HG03354 (cell line): ENCODE measurements around the gene NACA.

Source experiments
- ATAC-seq: cut with Tn5 transposase; IDR thresholded peaks from one replicate; pipeline ENCODE4 v1.9.1; 2021; ENCODE audit warnings: mild to moderate bottlenecking; ENCODE audit not compliant: unreplicated experiment, poor library complexity, severe bottlenecking

Gene NACA

GRCh38 chr12:56695327-56696101 is 29.6 kb downstream of the NACA start:
- ATAC-seq = no peak

GRCh38 chr12:56694161-56694560 is 30.9 kb downstream of the NACA start:
- ATAC-seq = no peak

DNA sequence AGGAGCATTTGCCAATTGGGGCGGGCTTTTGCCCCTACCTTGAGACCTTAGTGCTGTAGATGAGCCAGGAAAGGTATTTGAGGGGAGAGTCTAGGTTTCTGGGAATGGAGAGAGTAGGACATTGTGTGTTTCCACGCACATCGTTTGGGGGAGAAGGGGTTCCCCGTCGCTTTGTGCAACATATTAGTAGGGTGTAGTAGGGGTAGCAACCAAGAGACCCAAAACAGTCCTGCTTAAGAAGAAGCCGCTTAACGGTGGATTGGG is 36.3 kb downstream of the NACA start:
- ATAC-seq = no peak

DNA sequence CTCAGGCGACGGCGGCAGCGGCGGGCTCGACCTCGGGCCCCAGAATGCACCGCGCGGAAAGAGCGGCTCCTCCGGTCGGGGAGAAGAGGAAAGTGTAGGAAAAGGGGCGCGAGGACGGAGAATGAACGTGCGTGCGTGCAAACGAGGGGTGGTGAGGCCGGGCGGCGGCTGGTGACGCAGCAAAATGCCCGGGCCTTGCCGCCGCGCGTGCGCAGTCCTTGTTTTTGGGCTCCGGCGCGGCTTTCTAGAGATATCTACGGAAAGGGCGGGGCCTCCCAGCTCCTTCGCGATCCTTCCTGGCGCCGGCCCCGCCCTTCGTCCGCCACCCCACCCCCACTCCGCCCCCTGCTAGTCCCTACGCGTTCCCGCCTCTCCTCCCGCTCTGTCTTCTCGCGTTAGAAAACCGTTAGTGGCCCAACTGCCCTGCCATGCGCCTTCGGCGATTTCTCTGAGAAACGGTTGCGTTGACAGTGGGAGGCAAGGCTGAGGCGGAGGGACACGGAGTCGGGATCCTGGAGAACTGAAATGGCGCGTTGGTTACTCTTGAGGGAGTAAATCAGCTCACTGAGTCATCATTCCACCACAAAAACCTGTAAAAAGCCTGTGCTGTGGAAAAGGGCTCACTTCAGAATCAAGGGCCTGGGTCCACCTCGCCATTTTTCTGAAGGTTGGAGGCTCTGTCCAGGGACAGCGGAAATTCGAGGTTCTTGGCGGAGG is 36.8 kb downstream of the NACA start, which contains the start of gene PTGES3:
Gene PTGES3 (minus strand): TSS at position 156 of the 717 bp plus-strand sequence. CDS start 285 bp downstream, outside the sequence.
- ATAC-seq = peak; percentile 69

GRCh38 chr12:56687223-56688128 is 37.6 kb downstream of the NACA start:
- peak; percentile 36 for ATAC-seq

- ATAC-seq = no peak
Measured at GRCh38 chr12:56684745-56685359, 40.2 kb downstream of the NACA start.

DNA sequence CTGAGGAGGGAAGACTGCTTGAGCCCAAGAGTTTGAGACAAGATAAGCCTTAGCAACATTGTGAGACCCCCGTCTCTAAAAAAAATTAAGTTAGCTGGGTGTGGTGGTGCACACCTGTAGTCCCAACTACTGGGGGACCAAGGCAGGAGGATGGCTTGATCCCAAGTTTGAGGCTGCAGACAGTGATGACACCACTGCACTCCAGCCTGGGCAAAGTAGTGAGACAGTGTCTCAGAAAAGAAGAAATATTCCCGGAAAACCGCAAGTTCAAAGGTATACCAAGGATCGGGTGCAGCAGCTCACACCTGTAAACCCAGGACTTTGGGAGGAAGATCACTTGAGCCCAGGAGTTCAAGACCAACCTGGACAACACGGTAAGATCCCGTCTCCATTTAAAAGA is 42.8 kb downstream of the NACA start:
- no peak for ATAC-seq

GRCh38 chr12:56679883-56680575 is 45.1 kb downstream of the NACA start:
- no peak for ATAC-seq

GRCh38 chr12:56678852-56679251 is 46.2 kb downstream of the NACA start:
- ATAC-seq = no peak

GRCh38 chr12:56677680-56678079 is 47.4 kb downstream of the NACA start:
- peak; percentile 75 for ATAC-seq

DNA sequence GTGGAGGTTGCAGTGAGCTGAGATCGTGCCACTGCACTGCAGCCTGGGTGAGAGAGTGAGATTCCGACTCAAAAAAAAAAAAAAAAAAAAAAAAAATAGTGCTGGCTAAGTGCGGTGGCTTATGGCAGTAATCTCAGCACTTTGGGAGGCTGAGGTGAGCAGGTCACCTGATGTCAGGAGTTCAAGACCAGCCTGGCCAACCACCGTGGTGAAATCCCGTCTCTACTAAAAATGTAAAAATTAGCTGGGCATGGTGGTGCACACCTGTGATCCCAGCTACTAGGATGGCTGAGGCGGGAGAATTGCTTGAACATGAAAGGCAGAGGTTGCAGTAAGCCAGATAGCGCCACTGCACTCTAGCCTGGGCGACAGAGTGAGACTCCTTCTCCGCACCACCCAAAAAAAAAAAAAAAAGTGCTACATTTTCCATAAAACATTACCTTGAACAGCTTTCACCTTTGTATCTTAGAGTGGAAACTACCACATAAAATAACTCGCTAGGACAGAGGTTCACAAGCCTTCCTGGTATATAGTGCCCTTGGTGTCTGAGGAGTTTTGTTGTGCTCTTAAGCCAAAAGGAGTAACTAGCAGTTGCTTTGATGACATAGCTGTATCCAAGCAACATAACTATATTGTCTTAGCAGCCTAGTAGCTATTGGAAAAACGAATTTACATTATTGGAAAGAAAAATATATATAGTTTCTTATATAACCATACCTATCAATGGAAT is 48.1 kb downstream of the NACA start:
- ATAC-seq = peak; percentile 44

DNA sequence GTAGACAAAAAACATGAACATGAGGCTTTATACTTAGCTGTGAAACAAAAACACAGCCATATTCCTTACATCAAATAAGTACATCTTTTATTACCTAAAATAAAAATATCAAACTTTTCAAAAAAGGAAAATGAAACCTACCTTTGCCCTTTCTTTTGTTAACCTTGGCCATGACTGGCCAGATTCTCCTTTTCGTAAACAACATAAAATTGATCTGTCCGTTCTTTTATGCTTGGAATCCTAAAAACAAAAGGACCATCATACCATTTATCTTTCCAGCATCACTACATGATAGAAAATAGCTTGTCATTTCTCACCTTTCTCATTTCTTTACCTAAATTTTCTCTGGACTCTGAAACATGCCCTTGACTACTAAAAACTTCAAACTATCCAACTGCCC is 53.5 kb downstream of the NACA start:
- ATAC-seq = no peak

GRCh38 chr12:56670836-56671235 is 54.3 kb downstream of the NACA start:
- ATAC-seq = no peak

GRCh38 chr12:56668197-56668457 is 57.0 kb downstream of the NACA start:
- ATAC-seq = no peak
